Keratinocyte (primary cell): ENCODE results near the gene ATP2B2.

ENCODE experiments used
- CTCF ChIP-seq, 3 experiments: IDR thresholded peaks in 1 of 3; conservative IDR thresholded peaks in 1 of 3; optimal IDR thresholded peaks in 1 of 3; 2 replicates in 2 of 3; 3 replicates in 1 of 3; pipeline versions ENCODE3 to v1.5.1; 2011; ENCODE audit warnings: low read length in 3 of 3, mild to moderate bottlenecking in 3 of 3, moderate library complexity in 2 of 3, control low read depth in 1 of 3, inconsistent platforms in 1 of 3; ENCODE audit not compliant: insufficient read depth in 2 of 3; ENCODE audit errors: extremely low read depth in 1 of 3
- EZH2 ChIP-seq: IDR thresholded peaks from one replicate; pipeline ENCODE4 v1.6.1; 2012; ENCODE audit warnings: inconsistent platforms, mild to moderate bottlenecking, low read length, moderate library complexity

GRCh38 chr3:10303785-10304184 is 201.6 kb downstream of the ATP2B2 start:
- TF ChIP-seq CTCF (optimal IDR thresholded peaks at IDR 0.05 in 1 of 3, IDR thresholded peaks at IDR 0.05 in 1 of 3, conservative IDR thresholded peaks at IDR 0.05 in 1 of 3; ENCODE audit: extremely low read depth in 1 of 3, insufficient read depth in 2 of 3, low read length in 3 of 3) (no peak), EZH2 (no peak)
